ENCODE data around the gene ARHGEF38.
"Not testable (repeated sequence)": the region's sequence is repeated elsewhere in the genome, so short reads cannot be mapped to it uniquely, and the experiment has no call there.

ARHGEF38 gene

DNA sequence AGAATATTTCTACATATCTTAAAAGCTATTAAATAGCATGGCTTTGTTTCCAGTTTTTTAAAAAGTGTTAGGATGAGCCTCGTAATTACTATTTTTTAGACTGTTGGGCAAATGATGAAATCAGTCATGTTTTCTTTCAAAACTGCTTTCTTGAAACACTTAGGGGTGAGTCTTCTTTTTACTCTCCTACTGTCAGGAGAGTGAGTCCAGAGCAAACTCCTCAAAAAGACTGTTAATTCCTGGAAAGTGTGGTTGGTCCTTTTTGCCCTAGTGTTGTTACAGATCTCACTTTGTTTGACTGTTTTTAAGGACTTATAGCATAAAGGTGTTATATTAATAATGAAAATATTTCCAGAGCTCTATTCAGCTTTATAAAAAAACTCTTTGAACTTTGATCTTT is 162.5 kb downstream of the ARHGEF38 start:
- DNase-seq: no peak
- H3K9me3 ChIP-seq (ENCODE audit: control extremely low read depth in 1 of 5, control insufficient read depth in 4 of 5, insufficient read depth in 2 of 5, low read depth in 1 of 5, low read length in 4 of 5): no peaks in the 10 kb centered on the region
- ChIA-PET CTCF (interaction anchor here (0.6 to 2.5 kb wide), 8 partner anchors 10 to 219 kb away, joined by 3 to 13 read pairs (median 3); no protein-coding TSS in a partner anchor), POLR2A (no interaction called here)
- H3K27me3 ChIP-seq (replicated peaks in 2 of 5; ENCODE audit: control insufficient read depth in 4 of 5, insufficient read depth in 5 of 5, low read length in 4 of 5): no peaks in the 10 kb centered on the region
- peak overlapping the region in 1 of 7 experiments; percentile 88 for H3K4me3 ChIP-seq (ENCODE audit: control insufficient read depth in 1 of 7, extremely low read depth in 1 of 7, insufficient read depth in 4 of 7, low read depth in 2 of 7, low read length in 6 of 7)
- H3K4me1 ChIP-seq (ENCODE audit: control extremely low read depth in 1 of 4, control insufficient read depth in 4 of 4, insufficient read depth in 4 of 4, low read length in 3 of 4): peaks cover 0 to 15% (median 9%) of the 10 kb centered on the region in 4 experiments
- H3K36me3 ChIP-seq (ENCODE audit: control insufficient read depth in 4 of 4, insufficient read depth in 4 of 4, low read length in 3 of 4): peaks cover 0 to 8% (median 2%) of the 10 kb centered on the region in 4 experiments
- 80% methylated on average over 1 of the region's 1 CpG for WGBS (ENCODE audit: insufficient coverage)
- no peak overlapping the region for H3K27ac ChIP-seq (ENCODE audit: insufficient read depth in 1 of 2, low read depth in 1 of 2, low read length in 2 of 2, poor library complexity in 1 of 2, severe bottlenecking in 2 of 2)

DNA sequence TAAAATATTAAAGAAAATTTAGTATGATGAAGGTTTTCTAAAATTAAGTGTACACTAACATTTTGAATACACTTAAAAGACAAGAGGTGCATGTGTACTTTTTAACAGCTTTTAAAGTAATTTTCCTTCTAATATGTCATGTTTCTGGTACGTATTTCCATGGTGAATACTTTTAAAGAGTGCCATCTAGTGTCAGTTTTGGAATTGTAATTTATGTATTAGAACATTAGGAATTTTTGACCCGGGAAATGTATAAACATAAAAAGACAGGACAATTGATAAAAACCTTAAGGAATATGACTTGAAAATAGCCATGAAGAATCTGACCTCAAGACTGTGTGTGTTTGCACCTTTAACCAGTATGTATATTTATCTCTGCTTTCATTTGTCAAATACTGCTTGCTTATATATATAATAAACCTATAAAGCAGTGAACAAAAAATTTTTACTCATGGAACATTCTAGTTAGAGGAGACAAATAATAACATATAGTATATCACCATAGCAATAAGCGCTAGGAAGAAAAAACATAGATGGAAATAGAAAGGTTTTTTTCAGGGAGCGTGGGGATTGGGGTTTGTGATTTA is 163.4 kb downstream of the ARHGEF38 start:
- WGBS (ENCODE audit: insufficient coverage): no CpG with 5 or more reads among the region's 4 CpGs
- Histone ChIP-seq H3K27ac (ENCODE audit: insufficient read depth in 1 of 2, low read depth in 1 of 2, low read length in 2 of 2, poor library complexity in 1 of 2, severe bottlenecking in 2 of 2) (no peak overlapping the region), H3K36me3 (ENCODE audit: control insufficient read depth in 4 of 4, insufficient read depth in 4 of 4, low read length in 3 of 4) (peaks cover 0 to 16% (median 4%) of the 10 kb centered on the region in 4 experiments), H3K9me3 (ENCODE audit: control extremely low read depth in 1 of 5, control insufficient read depth in 4 of 5, insufficient read depth in 2 of 5, low read depth in 1 of 5, low read length in 4 of 5) (no peaks in the 10 kb centered on the region), H3K27me3 (replicated peaks in 2 of 5; ENCODE audit: control insufficient read depth in 4 of 5, insufficient read depth in 5 of 5, low read length in 4 of 5) (no peaks in the 10 kb centered on the region), H3K4me1 (ENCODE audit: control extremely low read depth in 1 of 4, control insufficient read depth in 4 of 4, insufficient read depth in 4 of 4, low read length in 3 of 4) (peaks cover 0 to 13% (median 9%) of the 10 kb centered on the region in 4 experiments), H3K4me3 (ENCODE audit: control insufficient read depth in 1 of 7, extremely low read depth in 1 of 7, insufficient read depth in 4 of 7, low read depth in 2 of 7, low read length in 6 of 7) (peak overlapping the region in 1 of 7 experiments; percentile 48)
- ChIA-PET POLR2A (no interaction called here), CTCF (interaction anchor here (0.6 to 2.5 kb wide), 8 partner anchors 12 to 220 kb away, joined by 3 to 13 read pairs (median 3); no protein-coding TSS in a partner anchor)
- peak; percentile 39 to 41 (median 39) for DNase-seq

DNA sequence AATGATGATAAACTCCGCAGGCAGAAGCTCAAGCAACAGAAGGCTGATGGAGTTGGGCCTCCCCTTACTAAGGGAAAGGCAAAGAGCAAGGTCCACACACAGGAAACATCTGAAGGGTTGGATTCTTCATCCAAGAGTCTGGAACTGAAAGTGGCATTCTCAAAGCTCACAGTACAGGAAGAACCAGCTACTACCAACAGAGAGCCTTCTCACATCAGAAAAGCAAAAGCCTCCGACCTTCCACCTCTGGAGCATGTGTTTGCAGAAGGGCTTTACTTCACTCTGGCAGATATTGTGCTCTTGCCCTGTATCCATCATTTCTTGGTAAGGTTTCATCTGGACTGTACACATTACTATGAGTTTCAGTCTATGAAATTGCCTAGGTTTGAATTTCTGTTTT is 166.8 kb downstream of the ARHGEF38 start:
- DNase-seq: no peak
- Histone ChIP-seq H3K27ac (ENCODE audit: insufficient read depth in 1 of 2, low read depth in 1 of 2, low read length in 2 of 2, poor library complexity in 1 of 2, severe bottlenecking in 2 of 2) (no peak overlapping the region), H3K4me3 (ENCODE audit: control insufficient read depth in 1 of 7, extremely low read depth in 1 of 7, insufficient read depth in 4 of 7, low read depth in 2 of 7, low read length in 6 of 7) (no peak overlapping the region), H3K4me1 (ENCODE audit: control extremely low read depth in 1 of 4, control insufficient read depth in 4 of 4, insufficient read depth in 4 of 4, low read length in 3 of 4) (peaks cover 0 to 9% (median 6%) of the 10 kb centered on the region in 4 experiments), H3K9me3 (ENCODE audit: control extremely low read depth in 1 of 5, control insufficient read depth in 4 of 5, insufficient read depth in 2 of 5, low read depth in 1 of 5, low read length in 4 of 5) (no peaks in the 10 kb centered on the region), H3K27me3 (replicated peaks in 2 of 5; ENCODE audit: control insufficient read depth in 4 of 5, insufficient read depth in 5 of 5, low read length in 4 of 5) (no peaks in the 10 kb centered on the region), H3K36me3 (ENCODE audit: control insufficient read depth in 4 of 4, insufficient read depth in 4 of 4, low read length in 3 of 4) (peaks cover 0 to 16% (median 4%) of the 10 kb centered on the region in 4 experiments)
- CTCF ChIA-PET: interaction anchor here (0.8 to 1.2 kb wide), 3 partner anchors 9 to 198 kb away, joined by 3 to 4 read pairs (median 3); no protein-coding TSS in a partner anchor
- POLR2A ChIA-PET: no interaction called here
- whole genome bisulfite sequencing (ENCODE audit: insufficient coverage): 100% methylated on average over 2 of the region's 2 CpGs

DNA sequence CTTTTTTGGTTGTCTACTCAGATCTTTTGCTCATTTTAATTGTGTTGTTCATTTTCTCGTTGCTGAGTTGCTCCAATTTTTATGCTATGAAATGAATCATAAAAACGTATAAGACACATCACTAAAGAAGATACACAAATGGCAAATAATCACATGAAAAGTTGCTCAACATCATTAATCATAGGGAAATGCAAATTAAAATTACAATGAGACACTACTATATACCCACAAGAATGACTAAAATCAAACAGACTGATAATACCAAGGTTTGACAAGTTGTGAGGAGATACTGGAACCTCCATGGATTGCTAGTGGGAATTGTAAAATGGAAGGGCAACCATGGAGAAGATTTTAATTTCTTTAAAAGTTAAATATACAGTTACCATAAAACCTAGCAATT is 173.2 kb downstream of the ARHGEF38 start:
- no peak overlapping the region for H3K4me3 ChIP-seq (ENCODE audit: control insufficient read depth in 1 of 7, extremely low read depth in 1 of 7, insufficient read depth in 4 of 7, low read depth in 2 of 7, low read length in 6 of 7)
- CTCF ChIA-PET: no interaction called here

DNA sequence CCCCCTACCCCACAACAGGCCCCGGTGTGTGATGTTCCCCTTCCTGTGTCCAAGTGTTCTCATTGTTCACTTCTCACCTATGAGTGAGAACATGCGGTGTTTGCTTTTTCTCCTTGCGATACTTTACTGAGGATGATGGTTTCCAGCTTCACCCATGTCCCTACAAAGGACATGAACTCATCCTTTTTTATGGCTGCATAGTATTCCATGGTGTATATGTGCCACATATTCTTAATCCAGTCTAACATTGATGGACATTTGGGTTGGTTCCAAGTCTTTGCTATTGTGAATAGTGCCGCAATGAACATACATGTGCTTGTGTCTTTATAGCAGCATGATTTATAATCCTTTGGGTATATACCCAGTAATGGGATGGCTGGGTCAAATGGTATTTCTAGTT is 177.5 kb downstream of the ARHGEF38 start:
- POLR2A ChIA-PET: not testable (repeated sequence)
- 100% methylated on average over 1 of the region's 4 CpGs for WGBS (ENCODE audit: insufficient coverage)

More for the DNA sequence above, 173.2 kb downstream of the ARHGEF38 start:
- Histone ChIP-seq H3K4me1 (ENCODE audit: control extremely low read depth in 1 of 4, control insufficient read depth in 4 of 4, insufficient read depth in 4 of 4, low read length in 3 of 4) (no peaks in the 10 kb centered on the region), H3K36me3 (ENCODE audit: control insufficient read depth in 4 of 4, insufficient read depth in 4 of 4, low read length in 3 of 4) (peaks cover 2 to 12% (median 8%) of the 10 kb centered on the region in 4 experiments), H3K27ac (ENCODE audit: insufficient read depth in 1 of 2, low read depth in 1 of 2, low read length in 2 of 2, poor library complexity in 1 of 2, severe bottlenecking in 2 of 2) (no peak overlapping the region), H3K27me3 (replicated peaks in 2 of 5; ENCODE audit: control insufficient read depth in 4 of 5, insufficient read depth in 5 of 5, low read length in 4 of 5) (no peaks in the 10 kb centered on the region), H3K9me3 (ENCODE audit: control extremely low read depth in 1 of 5, control insufficient read depth in 4 of 5, insufficient read depth in 2 of 5, low read depth in 1 of 5, low read length in 4 of 5) (peaks cover 0 to 5% (median 0%) of the 10 kb centered on the region in 5 experiments)
- no peak for DNase-seq
- POLR2A ChIA-PET: no interaction called here
- WGBS (ENCODE audit: insufficient coverage): 93% methylated on average over 2 of the region's 2 CpGs

More for the DNA sequence above, 177.5 kb downstream of the ARHGEF38 start:
- H3K4me1 ChIP-seq (ENCODE audit: control extremely low read depth in 1 of 4, control insufficient read depth in 4 of 4, insufficient read depth in 4 of 4, low read length in 3 of 4); H3K27me3 ChIP-seq (replicated peaks in 2 of 5; ENCODE audit: control insufficient read depth in 4 of 5, insufficient read depth in 5 of 5, low read length in 4 of 5); H3K9me3 ChIP-seq (ENCODE audit: control extremely low read depth in 1 of 5, control insufficient read depth in 4 of 5, insufficient read depth in 2 of 5, low read depth in 1 of 5, low read length in 4 of 5); H3K27ac ChIP-seq (ENCODE audit: insufficient read depth in 1 of 2, low read depth in 1 of 2, low read length in 2 of 2, poor library complexity in 1 of 2, severe bottlenecking in 2 of 2); H3K4me3 ChIP-seq (ENCODE audit: control insufficient read depth in 1 of 7, extremely low read depth in 1 of 7, insufficient read depth in 4 of 7, low read depth in 2 of 7, low read length in 6 of 7); CTCF ChIA-PET; DNase-seq: not testable (repeated sequence)
- peaks cover 2 to 13% (median 7%) of the 10 kb centered on the region in 4 experiments for H3K36me3 ChIP-seq (ENCODE audit: control insufficient read depth in 4 of 4, insufficient read depth in 4 of 4, low read length in 3 of 4)
